ENCODE data around the gene NPPC. TPM values are rescaled to one million over a fixed set of nuclear protein-coding genes. Genes with fewer than 3 reads are reported as not detected.
"Not testable (repeated sequence)": the region's sequence is repeated elsewhere in the genome, so short reads cannot be mapped to it uniquely, and the experiment has no call there.

NPPC gene
- polyA plus RNA-seq, 1 donor from 2014 or later: 2.7 TPM

- H3K9ac ChIP-seq (ENCODE audit: low read length): no peak overlapping the region
- no peaks in the 10 kb centered on the region for H3K36me3 ChIP-seq (ENCODE audit: insufficient read depth, low read length)
- H3K79me2 ChIP-seq (replicated peaks; ENCODE audit: insufficient read depth, low read length): no peaks in the 10 kb centered on the region
- TF ChIP-seq TAF1 (IDR thresholded peaks at IDR 0.05; ENCODE audit: low read depth): no peak
- TF ChIP-seq CTCF (IDR thresholded peaks at IDR 0.05; ENCODE audit: poor library complexity, severe bottlenecking): no peak
- TF ChIP-seq MXI1 (conservative IDR thresholded peaks at IDR 0.05; ENCODE audit: poor library complexity, severe bottlenecking): no peak
- no peak for TF ChIP-seq REST (IDR thresholded peaks at IDR 0.05; ENCODE audit: borderline replicate concordance)
- no peak for TF ChIP-seq EZH2 (IDR thresholded peaks at IDR 0.05; ENCODE audit: borderline replicate concordance, insufficient read depth, low read length, poor library complexity, severe bottlenecking)
- no peak for TF ChIP-seq EP300 (conservative IDR thresholded peaks at IDR 0.05; ENCODE audit: poor library complexity, severe bottlenecking)
- TF ChIP-seq SMC3 (conservative IDR thresholded peaks at IDR 0.05; ENCODE audit: poor library complexity): no peak
- no peak for TF ChIP-seq POLR2AphosphoS5 (IDR thresholded peaks at IDR 0.05)
- TF ChIP-seq RAD21 (conservative IDR thresholded peaks at IDR 0.05): no peak
- no peaks in the 10 kb centered on the region for H3F3A ChIP-seq (ENCODE audit: insufficient read depth, low read length, poor library complexity, severe bottlenecking)
- H3K9me2 ChIP-seq (ENCODE audit: insufficient read depth, low read length): no peaks in the 10 kb centered on the region
- no peaks in the 10 kb centered on the region for H3K9me3 ChIP-seq (ENCODE audit: low read length)
- no peaks in the 10 kb centered on the region for H3K27me3 ChIP-seq (ENCODE audit: insufficient read depth, low read depth, low read length)
- no peaks in the 10 kb centered on the region for H4K20me1 ChIP-seq (ENCODE audit: insufficient read depth)
- H3K27ac ChIP-seq (ENCODE audit: low read length): no peak overlapping the region
- no peak overlapping the region for H3K4me2 ChIP-seq (ENCODE audit: low read length)
- H2AFZ ChIP-seq (ENCODE audit: low read depth, low read length): no peak overlapping the region
- no peak overlapping the region for H3K4me3 ChIP-seq (ENCODE audit: low read length)
These were observed 42.7 kb downstream of the NPPC start for GRCh38 chr2:231883468-231883881.

- no peak overlapping the region for H3K4me3 ChIP-seq (ENCODE audit: low read length)
These were observed 43.5 kb downstream of the NPPC start for GRCh38 chr2:231882646-231883045.

DNA sequence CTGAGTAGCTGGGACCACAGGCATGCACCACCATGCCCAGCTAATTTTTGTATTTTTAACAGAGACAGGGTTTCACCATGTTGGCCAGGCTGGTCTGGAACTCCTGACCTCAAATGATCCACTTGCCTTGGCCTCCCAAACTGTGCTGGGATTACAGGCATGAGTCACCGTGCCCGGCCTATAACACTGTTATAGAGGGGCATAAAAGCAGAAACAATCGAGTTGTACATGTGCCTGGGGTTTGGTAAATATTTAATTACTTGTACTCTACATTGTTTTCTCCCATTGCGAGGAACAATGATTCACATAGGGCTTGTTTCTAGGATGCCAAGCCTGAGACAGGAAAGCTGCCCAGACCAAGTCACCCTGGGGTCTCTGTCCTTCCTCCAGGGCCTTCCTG is 45.8 kb downstream of the NPPC start:
- H3K27me3 ChIP-seq (ENCODE audit: insufficient read depth, low read depth, low read length); H3K4me2 ChIP-seq (ENCODE audit: low read length); H3K36me3 ChIP-seq (ENCODE audit: insufficient read depth, low read length); H4K20me1 ChIP-seq (ENCODE audit: insufficient read depth); H3K9me3 ChIP-seq (ENCODE audit: low read length); H3K4me3 ChIP-seq (ENCODE audit: low read length); H3K9me2 ChIP-seq (ENCODE audit: insufficient read depth, low read length); H3F3A ChIP-seq (ENCODE audit: insufficient read depth, low read length, poor library complexity, severe bottlenecking); H3K27ac ChIP-seq (ENCODE audit: low read length); H3K79me2 ChIP-seq (replicated peaks; ENCODE audit: insufficient read depth, low read length); H2AFZ ChIP-seq (ENCODE audit: low read depth, low read length); H3K9ac ChIP-seq (ENCODE audit: low read length): not testable (repeated sequence)

More at GRCh38 chr2:231882646-231883045, 43.5 kb downstream of the NPPC start:
- Histone ChIP-seq H3K4me2 (ENCODE audit: low read length) (no peak overlapping the region), H3K9me2 (ENCODE audit: insufficient read depth, low read length) (no peaks in the 10 kb centered on the region), H4K20me1 (ENCODE audit: insufficient read depth) (no peaks in the 10 kb centered on the region), H3K36me3 (ENCODE audit: insufficient read depth, low read length) (no peaks in the 10 kb centered on the region), H3F3A (ENCODE audit: insufficient read depth, low read length, poor library complexity, severe bottlenecking) (no peaks in the 10 kb centered on the region), H2AFZ (ENCODE audit: low read depth, low read length) (no peak overlapping the region), H3K79me2 (replicated peaks; ENCODE audit: insufficient read depth, low read length) (no peaks in the 10 kb centered on the region), H3K27ac (ENCODE audit: low read length) (no peak overlapping the region), H3K9ac (ENCODE audit: low read length) (no peak overlapping the region), H3K9me3 (ENCODE audit: low read length) (no peaks in the 10 kb centered on the region), H3K27me3 (ENCODE audit: insufficient read depth, low read depth, low read length) (no peaks in the 10 kb centered on the region)
- TF ChIP-seq REST (IDR thresholded peaks at IDR 0.05; ENCODE audit: borderline replicate concordance) (no peak), SMC3 (conservative IDR thresholded peaks at IDR 0.05; ENCODE audit: poor library complexity) (no peak)
